Left kidney (tissue), 2 donors: ENCODE results near the gene RPAP3. TPM values are rescaled to one million over a fixed set of nuclear protein-coding genes. Genes with fewer than 3 reads are reported as not detected.

Source experiments
- DNase-seq: peaks from one replicate; pipeline ENCODE4 v3.0.0-alpha.2; 2013
- polyA plus RNA-seq: library from polyadenylated mRNA; unstranded; fragments of 120-200 nt; gene quantifications from one replicate; pipeline ENCODE4 v1.2.1, GENCODE V29; 2013; ENCODE audit not compliant: insufficient read length

The RPAP3 gene
- polyA plus RNA-seq, 1 donor = 54.1 TPM

DNA sequence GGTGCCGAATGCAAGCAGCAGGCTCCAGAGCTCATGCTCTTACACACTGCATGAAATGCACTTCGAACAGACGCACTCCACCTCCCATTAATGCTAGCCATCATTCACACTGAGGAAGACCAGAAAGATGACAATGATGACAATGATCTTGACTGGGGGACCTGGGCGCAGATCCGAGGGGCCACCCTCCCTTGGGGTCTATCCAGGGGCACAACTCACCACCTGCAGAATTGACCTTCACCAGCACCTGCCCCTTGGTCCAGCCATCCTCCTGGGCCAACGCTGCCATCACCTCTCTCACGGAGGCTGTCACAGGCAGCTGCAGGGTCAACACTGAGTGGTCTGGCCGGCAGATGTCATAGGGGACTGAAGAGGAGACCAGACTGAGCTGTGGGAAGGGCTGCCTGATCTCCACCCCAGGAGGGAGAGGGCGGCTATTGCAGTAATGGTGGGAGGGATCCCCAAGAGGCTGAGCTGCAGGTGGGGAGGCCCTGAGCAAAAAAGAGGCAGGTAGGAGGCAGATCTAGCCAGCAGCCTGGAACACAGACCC lies 37.6 kb upstream of the RPAP3 start:
- DNase-seq = no peak

DNA sequence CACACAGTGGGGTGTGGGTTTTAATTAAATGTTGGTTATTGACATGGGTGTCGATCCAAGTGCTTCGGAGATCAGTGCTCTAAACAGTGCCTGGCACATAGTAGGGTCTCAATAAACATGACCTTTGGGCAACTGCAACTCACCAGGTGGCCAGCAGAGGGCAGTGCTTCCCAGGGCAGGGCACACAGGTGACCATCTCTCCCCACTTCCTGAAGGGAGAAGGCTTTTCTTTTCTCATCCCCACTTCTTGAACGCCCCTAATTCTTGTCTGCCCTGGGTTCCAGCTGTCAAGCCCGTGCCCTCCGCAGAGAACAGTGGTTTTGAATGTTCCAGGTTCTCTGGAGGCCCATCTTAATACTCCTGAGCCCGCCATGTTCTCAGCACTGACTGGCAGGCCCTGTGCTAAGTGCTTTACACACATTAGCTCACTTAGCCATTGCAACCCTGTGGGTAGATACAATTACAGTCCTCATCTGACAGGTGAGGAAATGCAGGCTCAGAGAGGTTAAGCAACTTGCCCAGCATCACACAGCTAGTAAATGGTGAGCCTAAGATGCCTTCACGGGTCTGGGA lies 36.5 kb upstream of the RPAP3 start:
- no peak for DNase-seq

DNA sequence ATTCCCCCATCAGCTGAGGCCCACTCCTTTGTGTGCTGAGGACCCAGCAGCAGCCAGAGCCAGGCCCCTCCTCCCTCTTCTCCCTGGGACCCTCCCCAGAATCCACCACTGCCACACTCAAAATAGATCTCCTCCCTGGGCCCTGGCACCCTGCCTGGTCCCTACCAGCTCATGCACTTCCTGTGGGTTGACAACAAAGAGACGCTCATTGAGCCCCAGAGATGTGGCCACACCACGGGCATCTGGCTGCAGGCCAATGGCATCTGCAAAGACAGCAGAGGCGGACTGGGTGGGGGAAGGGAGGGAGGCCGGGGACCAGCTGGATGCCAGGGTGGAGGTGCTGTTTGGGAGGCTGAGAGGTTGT lies 35.5 kb upstream of the RPAP3 start:
- no peak for DNase-seq

DNA sequence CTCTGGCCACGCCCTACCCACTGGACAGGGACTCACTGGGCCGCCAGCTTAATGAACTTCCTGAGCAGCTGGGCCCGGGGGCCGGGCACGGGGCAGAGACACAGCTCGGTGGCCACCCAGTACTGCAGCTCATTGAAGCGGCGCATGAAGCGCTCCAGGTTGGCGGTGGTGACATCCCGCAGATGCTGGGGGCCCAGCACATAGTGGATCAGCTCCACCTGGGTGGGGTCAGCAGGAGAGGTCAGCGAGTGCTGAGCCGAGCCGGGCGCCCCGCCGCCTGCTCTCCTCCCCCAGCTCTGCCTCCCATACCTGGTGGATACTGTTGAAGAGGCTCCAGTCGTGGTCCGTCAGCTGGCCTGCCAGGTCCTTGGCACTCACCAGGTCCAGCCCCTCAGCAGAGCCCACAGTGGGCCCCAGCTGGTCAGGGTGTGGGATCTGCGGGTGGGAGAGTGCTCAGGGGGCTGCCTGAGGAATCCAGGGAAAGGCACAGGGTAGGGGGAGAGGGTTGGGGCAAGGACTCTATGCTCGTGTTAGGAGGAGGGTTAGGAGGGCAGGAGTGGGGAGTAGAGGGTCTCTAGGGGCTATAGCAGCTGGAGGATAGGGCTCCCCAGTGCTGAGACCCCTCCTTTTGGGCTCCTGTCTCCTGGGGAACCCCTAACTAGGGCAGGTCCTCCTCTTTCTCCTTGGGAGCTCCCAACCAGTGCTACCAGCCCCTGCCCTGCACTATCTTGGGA lies 34.9 kb upstream of the RPAP3 start:
- DNase-seq = no peak

DNA sequence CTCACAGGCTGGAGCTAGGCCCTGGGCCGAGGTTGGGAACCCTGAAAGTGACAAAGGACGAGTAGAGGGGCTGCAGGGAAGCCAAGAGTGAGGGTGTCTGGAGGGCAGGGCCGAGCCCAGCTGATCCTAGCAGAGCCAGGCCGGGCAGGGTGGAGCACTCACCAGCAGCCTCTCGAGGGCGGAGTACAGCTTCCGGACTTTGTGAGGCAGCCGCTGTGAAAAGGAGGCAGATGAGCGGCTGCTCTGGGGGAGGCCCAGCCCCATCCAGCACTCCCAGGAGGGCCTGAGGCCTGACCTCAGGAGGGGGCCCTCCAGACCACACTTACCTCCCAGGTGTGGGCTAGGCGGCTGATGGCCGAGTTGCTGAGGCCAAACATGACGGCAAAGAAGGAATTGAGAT lies 34.1 kb upstream of the RPAP3 start:
- DNase-seq = no peak

DNA sequence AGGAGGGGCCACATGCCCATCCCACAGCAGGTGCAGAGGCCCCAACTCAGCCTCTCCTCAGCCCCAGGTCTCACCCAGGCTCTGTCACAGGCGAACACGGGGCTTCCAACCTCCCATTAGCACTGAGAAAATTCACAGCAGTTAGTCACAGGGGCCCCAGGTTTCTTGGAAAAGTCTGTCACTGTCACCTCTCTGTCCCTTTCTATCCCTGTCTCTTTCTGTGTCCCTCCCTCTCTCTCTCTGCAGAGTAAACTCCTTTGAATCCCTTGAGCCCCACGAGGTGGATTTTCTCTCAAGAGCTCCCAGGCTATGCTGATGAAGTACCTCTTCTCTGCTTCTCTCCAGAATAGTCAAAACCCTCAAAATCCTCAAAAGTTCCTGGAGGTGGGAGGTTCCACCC lies 33.5 kb upstream of the RPAP3 start:
- DNase-seq = no peak

DNA sequence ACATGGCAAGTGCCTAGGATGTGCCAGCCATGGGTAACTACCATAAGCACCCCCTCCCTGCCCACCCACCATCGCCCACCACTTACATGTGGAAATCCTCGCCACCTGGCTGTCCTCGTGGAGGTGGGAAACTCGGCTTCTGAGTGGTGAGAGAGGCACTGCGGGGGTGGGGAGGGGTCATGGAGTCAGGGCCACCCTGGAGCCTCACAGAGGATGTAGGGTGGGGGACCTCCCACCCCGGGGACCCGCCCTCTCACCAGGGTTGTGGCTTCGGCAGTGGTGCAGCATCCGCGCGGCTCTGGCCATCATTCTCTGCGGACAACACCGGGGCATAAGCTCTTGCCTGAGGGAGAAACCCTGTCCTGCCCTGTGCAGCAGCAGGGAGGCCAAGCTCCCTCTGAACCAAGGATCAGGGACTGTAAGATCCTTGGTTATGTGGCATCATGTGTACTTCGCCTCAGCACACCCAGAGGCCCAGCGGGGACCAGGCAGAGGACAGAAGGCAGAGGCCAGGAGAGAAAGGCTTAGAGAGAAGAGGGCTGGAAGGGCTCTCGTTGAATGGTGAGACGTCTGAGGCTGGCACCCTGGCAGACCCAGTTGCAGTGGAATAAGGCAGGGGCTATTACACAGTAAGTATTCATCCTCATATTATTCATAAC lies 32.2 kb upstream of the RPAP3 start:
- DNase-seq = no peak

DNA sequence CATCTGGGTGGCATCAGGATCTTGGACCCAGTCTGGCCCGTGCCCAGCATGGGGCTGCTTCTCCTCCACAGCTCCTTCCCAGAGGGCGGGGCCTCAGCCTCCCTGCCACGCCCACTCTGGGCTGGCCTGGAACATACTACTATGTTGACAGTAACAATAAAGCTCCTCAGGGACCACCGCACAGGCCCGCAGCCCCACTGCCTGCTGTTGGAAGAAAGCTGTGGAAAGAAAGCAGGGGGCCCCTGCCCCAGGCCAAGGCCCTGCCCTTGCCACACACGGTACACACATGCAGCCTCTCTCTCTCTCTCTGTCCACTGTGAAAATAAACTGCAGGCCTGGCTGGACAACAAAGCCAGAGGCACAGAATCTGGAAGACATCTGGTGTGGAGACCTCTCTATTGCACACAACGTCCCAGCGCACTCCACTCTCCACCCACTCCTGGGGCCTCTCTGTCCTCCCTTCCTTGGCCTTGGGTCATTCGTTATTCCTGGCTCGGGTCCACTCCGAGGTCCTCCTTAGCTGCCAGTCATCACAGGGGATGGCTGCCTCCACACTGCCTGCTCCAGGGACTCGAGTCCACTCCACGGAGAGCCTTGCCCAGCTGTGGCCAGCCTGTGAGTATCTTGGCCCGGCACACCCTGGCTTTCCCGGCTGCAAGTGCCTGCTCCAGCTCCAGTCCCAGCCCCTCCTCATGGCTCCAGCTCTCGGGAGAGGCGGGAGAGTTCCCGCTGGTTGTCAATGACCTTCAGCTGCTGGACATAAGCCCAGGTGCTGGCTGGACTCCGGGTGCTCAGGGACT lies 31.2 kb upstream of the RPAP3 start:
- DNase-seq = no peak

DNA sequence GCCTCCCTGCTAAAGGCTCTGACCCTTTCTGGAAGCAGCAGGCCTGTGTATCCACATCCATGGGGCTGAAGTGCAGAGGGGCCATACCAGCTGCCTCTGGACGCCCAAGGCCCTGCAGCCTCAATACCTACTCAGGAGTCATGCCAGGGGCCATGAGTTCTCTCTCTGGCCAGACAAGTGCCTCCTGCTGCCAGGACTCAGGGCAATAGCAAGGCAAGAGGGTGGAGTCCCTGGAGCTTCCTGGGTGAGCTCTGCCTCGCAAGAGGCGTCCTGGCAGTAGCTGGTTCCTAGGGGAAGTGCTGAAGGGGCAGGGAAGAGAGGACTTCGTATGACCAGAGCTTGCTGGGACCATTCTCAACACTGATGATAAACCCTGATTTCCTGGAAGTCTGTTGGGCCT lies 30.4 kb upstream of the RPAP3 start:
- DNase-seq = no peak

DNA sequence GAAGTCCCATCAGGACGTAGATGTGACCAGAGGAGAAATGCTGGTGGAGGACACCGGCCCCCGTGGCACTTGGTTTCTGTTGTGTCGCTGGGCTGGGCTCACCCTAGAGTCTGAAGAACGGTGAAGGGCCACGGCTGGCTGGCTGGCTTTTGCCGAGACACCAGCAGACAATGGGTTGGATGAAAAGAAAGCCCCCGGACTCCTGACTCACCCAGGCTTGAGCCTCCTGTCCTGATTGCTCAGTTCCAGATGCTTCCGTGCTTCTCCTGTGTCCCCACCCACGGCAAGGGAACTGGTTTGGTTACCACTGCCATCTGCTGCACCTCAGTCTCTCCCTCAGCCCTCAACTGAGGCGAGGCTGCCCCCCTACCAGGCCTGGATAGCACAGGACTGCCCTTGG lies 29.8 kb upstream of the RPAP3 start:
- DNase-seq = no peak

DNA sequence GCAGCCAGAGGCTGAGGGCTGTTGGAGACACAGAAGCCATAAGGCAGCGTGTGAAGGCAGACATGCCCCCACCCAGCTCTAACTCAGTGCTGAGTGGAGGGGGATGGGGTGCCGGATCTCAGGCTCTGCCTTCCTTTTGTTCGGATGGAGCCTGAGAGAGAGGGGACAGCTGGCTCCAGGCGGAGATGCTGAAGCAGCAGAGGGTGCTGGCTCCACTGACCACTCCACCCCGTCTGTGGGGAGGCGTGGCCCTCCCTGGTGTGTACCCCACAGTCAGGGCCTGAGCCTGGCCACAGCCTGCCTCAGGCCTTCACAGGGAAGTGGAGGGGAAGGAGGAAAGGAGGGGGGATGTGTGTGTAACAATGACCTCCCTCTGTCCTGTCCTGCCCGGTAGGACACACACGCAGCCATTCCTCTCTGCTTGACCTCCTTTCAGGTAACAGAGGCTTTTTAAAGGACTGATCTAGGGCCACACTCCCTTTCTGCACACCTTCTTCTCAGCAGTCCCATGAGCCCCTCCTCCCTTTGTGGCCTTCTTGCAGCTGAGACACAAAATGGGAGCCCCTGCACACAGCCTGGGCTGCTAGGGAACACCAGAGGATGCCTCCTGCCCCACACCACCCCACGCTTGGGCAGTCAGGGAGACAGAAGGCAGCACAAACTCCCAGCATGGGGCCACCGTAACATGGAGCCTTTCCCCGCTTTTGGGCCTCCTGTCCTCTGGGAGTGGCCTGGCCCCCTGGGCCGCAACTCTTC lies 29.1 kb upstream of the RPAP3 start:
- DNase-seq = no peak

DNA sequence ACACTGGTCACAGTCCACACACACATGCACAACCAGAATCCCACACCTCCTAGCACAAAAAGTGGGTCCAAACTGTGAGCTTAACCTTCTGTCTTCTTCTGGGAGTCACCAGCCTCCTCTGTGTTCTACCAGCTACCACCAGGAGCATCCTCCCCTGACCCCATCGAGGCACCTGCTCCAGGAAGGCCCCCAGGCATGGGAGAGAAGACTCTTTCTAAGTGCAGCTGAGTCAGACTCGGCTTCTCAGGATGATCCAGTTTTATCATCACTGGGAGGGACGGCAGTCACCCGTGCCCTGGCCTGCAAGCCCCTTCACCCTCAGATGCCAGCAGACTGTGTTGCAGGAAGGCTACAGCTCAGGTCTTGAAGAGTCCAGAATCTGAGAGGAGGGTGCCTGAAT lies 27.3 kb upstream of the RPAP3 start:
- DNase-seq = no peak

DNA sequence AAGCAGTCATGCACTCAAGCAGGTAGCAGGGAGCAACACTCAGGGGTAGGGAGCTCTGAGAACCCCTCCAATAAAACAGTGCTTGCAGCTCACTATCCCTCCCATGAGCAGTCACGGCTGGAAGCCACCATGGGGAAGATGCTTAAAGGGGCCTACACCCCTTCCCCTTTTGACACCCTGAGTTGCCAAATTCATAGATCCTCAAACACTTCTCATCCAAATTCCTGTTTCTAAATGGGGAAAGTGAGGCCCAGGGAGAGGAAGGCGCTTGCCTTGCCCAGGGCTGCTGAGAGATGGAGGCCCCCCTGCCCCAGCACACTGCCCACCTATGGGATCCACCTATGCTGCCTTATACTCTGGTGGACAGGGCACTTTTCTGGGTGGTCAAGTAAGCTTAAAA lies 26.7 kb upstream of the RPAP3 start:
- no peak for DNase-seq

DNA sequence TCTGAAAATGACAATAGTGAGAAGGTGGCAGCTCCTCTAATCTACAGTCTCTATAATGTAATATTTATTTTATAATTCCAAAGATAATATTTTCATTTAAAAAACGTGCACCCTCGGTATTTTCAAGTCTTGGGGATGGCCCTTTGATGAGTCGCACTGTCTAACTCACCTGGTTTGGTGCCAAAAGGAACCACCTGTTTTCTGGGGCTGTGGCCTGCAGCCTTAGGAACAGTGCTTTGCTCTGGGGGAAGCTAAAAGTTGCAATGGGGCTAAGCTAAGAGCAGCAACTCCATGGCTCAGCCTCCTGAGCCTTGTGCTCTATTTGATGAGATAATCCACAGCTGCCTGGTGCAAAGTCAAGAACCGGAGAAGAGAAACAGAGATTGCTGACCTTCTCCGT lies 25.9 kb upstream of the RPAP3 start:
- no peak for DNase-seq

DNA sequence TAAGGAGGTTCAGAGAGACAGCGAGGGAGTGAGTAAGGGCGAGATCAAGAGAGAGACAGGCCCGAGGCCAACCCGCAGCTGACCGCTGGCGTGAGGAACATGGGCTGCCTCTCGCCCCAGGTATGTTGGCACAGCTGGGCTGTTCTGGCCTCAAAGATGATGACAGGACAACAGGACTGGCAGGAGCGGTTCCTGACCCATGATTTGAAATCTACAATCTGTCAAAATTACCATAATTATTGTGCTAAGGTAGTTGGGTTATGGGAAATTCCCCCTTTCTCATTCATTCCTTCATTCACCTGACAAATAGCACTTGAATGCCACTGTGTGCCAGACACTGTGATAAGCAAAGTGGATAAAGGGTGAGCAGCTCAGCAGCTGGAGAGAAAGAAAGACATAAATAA lies 24.5 kb upstream of the RPAP3 start:
- no peak for DNase-seq

DNA sequence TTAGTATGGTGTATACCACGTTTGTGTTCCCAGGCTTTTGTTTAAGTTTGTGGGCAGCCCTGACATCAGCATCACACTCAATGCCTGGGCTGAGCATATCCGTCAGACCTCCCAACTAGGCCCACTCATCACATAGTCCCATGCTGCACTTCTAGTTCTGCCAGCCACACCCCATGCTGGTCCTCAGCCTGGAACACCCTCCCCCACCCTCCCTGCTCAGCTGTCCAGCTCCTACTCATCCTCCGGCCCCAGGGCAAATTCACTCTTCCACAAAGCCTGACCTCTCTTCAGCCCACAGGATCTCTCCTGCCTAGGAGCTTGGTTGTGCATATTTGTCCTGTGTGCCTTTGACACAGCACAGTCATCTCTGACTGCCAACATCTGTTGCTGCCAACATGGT lies 23.4 kb upstream of the RPAP3 start:
- no peak for DNase-seq

DNA sequence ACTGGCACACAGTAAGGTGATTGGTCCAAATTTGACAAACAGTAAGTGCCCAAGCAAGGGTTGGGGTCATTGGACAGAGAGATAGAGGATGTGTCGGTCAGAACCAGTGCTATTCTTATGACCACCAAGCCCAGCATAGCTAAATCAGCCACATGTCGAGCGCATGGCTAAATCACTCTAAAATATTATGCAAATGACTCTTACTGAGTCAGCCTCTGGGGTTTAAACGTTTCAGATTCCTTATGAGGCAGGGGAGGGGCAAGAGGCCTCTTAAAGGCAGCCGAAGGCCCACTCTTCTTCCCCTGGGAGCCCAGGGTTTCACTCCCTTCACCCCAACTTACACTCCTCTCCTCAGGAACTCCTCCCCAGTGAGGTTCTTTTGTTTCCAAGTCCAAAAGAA lies 20.1 kb upstream of the RPAP3 start:
- no peak for DNase-seq

DNA sequence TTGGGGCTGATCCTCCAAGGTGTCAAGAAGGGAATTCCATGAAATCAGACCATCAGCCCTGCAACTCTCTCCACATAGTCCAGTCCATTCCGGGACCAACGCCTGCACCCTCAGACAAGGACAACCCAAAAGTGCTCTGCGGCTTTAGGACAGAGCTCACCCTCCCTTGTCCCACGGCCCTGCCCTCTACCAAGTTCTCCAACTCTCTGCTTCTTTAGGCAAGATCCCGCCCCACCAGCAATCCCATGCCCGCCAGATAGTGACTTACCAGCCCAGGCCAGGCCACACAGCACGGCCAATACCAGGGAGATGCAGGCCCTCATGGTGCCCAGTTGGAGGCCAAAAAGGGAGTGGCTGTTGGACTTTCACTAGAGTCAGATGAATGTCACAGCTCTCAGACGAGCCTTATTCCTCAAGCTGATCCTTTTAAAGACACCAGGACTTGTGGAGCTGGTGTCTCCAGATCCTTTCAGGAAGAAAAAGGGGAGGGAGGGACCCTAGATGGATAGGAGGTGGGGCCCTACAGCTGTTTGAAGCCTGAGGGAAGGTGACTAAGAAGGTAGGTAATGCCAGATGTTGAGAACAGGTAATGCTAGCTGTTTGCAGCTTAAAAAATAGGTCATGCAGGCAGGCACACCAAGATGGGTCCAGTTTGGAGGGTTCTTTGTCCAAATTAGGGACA lies 19.4 kb upstream of the RPAP3 start, which contains the start of gene ENDOU:
Gene ENDOU (minus strand): TSS at position 400 of the 682 bp plus-strand sequence. CDS start 77 bp downstream, at position 323.
- DNase-seq = no peak

DNA sequence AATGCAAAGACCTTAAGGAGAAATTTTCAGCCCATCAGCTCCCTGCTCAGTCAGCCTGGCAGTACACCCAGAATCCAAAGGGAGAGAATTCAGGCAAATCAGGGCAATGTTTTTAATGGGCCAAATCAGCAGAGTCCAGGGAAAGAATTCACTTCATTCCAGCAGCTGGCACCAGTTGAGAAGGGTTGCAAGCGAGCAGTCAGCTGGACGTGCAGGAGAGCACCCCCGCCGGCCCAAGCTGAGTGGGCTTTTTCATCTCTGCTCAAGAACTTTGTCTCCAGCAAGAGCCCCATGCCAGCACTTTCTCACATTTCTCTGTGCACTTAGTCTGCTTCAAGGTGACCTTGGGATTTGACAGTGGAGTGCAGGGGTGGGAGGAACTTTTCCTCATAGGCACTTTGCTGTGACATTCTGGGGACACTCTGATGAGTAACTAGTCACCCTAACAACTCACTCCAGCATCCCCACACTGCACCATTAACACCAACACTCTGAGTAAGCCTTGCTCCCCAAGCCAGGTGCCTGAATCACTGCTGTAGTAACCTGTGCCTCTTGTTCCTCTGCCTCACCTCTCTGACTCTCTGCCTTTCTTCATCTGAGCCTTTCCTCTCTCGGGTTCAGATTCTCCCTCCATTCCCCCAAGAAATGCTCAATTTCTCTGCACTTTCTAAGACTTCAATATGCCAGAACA lies 17.3 kb upstream of the RPAP3 start:
- no peak for DNase-seq

DNA sequence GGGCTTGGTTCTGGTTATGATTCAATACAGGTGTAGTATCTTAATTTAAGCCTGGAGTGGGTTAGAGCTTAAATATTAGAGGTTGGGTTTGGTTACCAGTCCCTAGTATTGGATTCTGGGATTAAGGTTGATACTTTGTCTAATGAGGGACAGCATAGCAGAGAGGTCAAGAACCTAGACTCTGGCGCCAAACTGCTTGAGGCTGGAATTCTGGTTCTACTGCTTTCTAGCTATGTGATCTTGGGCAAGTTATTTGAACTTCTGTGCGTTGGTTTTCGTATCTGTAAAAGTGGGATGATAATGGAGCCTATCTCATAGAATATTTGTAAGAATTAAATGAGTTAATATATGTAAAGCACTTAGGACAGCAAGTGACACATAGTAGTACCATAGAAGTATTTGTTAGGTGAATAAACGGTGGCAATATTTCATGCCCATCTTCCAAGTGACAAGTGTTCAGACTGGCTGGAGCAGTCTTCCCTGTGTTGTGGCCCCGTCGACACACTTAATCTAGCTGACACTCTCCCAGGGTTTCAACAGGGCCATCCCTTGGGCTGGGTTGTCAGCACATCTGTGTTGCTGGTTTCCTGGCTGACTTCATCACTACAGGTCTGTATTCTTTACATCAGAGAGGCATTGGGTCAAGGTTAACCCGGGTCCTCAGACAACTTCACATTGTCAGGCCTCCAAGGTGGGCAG lies 16.5 kb upstream of the RPAP3 start:
- no peak for DNase-seq
